GM21447 (cell line): ENCODE results near the gene HSH2D.

Source experiments
- ATAC-seq: cut with Tn5 transposase; IDR thresholded peaks from one replicate; pipeline ENCODE4 v1.9.1; 2021; ENCODE audit not compliant: unreplicated experiment

The HSH2D gene

DNA sequence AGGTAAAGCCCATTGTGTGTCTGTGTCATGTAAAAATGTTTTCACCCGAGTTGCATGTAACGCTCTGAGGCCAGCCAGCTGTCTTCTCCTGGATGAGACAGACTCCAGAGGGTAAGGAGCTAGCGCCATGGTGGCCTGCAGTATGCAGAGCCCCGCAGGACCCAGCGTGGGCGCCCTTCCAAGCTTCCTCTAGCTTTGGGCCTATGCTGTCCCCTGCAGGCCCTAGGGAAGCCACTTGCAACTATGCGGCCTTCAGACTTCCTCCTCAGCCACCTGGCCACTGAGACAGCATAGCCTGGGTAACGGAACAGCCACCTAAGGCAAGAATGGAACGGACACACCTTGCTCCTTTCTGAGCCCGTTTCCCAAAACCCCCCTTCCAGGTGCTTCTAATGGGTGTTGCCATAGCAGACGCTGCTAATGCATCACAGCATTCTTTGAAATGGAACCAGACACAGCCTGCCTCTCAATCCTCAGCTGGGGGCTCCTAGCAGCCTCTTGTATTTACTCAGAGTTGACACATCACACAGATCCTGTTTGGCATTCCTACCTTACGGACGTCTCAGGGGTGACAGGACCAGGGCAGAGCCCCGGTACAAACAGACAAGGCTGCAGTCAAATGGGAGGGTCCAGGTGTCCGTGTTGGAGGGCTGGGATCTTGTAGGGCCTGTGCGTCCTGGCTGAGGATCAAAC is 47.9 kb downstream of the HSH2D start:
- no peak for ATAC-seq

DNA sequence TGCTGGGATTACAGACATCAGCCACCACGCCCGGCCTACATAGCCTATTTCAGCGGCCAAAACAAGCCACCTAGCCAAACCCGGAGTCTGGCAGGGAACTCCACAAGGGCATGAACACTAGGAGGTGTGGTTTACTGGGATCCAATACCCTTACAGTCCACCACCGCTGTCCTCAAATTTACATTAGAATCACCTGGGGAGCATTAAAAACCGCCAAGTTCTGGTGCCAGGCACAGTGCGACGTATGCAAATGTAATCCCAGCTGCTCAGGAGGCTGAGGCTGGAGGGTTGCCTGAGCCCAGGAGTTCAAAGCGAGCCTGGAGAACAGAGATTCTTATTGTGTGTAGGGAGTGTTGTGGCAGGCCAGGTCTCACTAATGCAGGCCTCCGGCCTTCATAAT is 50.0 kb downstream of the HSH2D start:
- ATAC-seq = no peak

- no peak for ATAC-seq
Measured at GRCh38 chr19:16197188-16197621, 53.7 kb downstream of the HSH2D start.

DNA sequence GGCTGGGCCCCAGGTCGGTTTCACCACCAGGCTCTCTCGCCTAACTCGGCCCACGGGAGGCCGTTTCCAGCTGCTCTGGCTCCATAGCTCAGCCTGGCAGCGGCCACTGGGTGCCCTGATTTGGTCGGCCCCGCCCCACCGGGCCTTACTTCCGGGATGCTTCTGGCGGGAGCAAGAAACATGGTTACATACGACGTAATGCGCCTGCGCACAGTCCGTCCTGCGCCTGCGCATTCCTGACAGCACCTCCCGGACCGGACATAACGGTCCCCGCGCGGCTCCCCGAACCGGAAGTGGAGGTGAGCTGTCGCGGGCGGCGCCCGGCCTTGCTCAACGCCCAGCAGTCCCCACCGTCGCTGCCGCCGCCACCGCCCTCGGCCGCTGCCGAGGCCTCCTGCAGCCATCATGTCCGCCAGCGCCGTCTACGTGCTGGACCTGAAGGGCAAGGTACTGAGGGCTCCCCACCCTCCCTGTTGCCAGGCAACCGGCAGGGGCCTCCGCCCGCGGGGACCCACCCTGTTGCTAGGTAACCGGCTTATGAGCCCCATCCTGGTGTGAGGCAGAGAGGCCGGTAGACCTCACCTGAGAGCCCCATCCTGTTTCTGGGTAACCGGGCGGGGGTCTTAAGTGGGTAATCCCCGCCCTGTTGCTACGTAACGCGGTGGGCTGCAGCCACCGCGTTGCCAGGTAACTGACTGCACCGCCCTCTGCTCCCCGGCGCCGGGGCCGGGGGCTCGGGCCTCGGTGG is 54.3 kb downstream of the HSH2D start, which contains the start of gene AP1M1:
AP1M1 (plus strand) TSS at position 290 of the 748 bp plus-strand sequence; CDS start at position 406, 116 bp downstream.
- ATAC-seq = peak; percentile 85

GRCh38 chr19:16198370-16198651 is 54.8 kb downstream of the HSH2D start:
- ATAC-seq = peak; percentile 12

DNA sequence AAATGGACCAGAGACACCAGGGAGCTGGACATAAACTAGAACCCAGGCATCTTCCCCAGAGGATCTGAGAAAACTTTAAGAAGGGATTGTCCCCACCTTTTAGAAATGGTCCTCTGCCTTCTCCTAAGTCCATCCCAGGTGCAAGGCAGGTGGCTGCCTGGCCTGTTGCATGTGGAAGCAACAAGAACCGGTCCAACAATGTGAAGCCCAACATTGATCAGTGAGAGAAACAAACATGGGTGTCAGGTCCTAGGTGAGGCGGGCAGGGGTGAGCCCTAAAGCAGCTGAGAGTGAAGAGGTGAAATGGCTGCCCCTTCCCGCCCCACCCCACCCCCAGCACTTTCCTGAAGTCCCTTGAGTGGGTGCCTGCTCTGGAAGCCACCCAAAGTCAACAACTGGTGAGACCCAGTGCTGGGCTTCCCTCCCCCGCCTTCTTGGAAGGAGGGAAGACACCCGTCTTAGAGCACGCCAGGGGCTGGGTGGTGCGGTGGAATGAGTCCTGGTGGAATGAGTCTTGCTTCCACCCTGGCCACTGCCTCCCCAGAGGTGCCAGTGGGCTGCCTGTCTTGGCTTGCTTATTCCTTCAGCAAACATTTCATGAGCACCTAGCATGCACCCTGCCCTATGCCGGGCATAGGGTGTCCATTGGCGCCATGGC is 55.9 kb downstream of the HSH2D start:
- no peak for ATAC-seq

- ATAC-seq = no peak
Measured at GRCh38 chr19:16200038-16201010, 56.8 kb downstream of the HSH2D start.

DNA sequence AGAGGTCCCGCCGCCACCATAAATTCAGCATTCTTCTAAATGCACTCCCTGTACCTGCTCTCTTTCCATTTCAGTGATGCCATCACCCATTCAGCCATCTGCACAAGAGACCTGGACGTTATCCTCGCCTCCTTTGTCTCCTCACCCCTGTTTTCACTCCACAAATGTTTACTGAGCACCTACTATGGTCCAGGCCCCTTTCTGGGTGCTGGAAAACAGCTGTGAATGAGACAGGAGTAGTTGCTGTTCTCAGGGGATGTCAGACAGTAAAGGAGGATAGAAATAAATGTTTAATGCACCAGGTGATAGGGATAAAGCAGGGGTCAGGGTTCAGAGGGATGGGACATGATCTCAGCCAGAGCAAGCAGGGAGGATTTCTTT is 57.5 kb downstream of the HSH2D start:
- no peak for ATAC-seq

DNA sequence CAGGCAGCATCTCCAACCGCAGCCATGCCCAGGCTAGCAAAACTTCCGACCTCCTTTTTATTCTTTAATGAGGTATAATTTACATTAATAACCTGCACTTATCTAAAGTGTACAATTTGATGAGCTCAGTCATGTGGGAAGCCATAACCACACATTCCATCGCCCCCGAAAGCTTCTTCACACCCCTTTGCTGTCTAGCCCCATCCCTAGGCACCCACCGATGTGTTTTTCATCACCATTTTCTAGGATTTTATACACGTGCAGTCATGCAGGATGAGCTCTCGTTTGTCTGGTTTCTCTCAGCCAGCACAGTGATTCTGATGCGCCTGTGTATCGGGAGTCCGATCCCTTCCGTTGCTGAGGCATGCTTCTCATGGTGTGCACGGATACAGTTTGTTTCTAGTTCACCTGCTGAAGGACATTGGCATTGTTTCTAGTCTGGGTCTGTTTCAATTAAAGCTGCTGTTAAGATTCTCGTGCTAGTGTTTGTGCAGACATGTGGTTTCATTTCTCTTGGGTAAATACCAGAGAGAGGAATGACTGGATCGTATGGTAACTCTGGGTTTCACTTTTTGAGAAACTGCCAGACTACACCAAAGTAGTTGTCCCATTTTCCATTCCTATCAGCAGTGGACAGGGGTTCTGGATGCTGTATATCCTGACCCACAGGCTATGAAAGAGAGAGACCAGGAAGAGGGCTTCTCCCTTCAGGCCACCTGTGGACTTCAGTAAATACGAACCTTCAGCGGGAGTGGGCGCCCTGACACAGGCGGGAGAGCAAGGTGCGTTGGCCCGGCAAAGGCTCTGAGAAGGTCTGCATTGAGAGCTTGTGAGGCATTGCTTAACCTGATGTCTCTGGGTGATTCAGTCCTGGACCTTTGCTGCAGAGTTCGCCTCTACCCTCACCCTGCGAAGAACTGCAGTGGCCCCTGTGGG is 59.1 kb downstream of the HSH2D start:
- no peak for ATAC-seq

- no peak for ATAC-seq
Measured at GRCh38 chr19:16203256-16204004, 59.9 kb downstream of the HSH2D start.

DNA sequence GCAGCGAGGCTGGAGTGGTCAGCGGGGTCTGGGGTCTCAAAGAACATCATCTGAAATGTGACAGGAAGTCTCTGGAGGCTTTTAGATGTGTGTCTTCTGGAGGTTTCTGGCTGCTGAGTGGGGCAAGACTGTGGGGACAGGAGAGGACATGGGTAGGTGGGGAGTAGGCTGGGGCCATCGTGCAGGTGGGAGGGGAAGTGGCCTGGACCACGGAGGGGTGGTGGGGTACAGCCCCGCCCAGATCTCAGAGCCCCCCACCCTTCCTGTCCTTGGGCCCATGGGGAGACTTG is 60.5 kb downstream of the HSH2D start:
- no peak for ATAC-seq

- ATAC-seq = no peak
Measured at GRCh38 chr19:16205205-16206045, 61.9 kb downstream of the HSH2D start.

DNA sequence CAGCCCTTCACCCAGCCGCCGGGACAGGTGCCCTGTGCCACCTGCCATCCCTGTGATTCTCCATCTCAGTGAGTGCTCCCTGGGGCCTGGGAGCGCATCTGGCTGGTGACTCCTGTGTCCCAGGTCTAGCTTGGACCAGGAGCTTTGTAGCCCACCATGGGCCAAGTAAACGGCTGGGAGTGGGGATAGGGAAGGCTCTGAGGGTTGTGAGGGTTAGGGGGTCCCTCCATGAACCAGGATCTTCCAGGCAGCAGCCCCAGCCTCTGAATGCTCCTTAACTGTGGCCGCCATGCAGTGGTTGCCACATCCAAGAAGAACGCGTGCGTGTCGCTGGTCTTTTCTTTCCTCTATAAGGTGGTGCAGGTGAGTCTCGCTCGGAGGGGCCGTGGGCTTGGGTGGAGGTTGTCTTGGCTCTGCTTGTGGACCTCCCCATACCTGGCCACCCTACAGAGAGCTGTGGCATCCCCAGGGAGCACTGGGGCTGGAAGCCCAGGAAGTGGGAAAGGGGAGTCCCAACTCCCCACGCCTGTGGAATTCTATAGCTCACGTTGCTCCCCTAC is 62.6 kb downstream of the HSH2D start:
- ATAC-seq = no peak

GRCh38 chr19:16206637-16207036 is 63.2 kb downstream of the HSH2D start:
- no peak for ATAC-seq

DNA sequence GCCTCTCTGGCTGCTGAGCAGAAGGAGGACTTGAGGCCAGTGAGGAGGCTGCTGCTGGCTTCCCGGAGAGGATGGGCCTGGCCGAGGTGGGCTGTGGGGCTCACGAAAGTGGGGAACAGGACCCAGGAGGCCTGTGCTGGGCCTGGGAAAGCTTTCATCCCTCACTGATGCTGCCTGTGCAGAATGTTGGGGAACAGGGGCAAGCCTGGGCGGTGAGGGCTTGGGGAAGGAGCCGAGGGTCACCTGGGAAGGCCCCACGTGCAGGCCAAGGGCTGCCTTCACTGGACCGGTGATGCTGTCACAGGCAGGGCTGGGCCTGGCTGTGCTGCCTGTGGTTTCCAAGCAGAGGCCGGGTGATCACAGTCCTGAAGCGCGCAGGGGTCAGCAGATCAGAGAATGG is 63.6 kb downstream of the HSH2D start:
- ATAC-seq = no peak

GRCh38 chr19:16207490-16208025 is 64.1 kb downstream of the HSH2D start:
- ATAC-seq = no peak
